Panc1 (cell line): Measurements from ENCODE around the gene PDCD1. TPM values are rescaled to one million over a fixed set of nuclear protein-coding genes. Genes with fewer than 3 reads are reported as not detected.
A peak's percentile ranks its signal among the peaks of the same experiment; 100 is the strongest.

ENCODE experiments used
- ATAC-seq: fragments of 200-7000 bp; cut with Tn5 transposase; 2 replicates; pipeline ENCODE4 v1.9.1; 2020; ENCODE audit warnings: mild to moderate bottlenecking, moderate library complexity
- BruUV-seq: library from RNA; stranded (reverse); fragments of 400-500 nt; replicated peaks from 2 replicates; lab custom pipeline; 2021; lab: Mats Ljungman, UMichigan
- CTCF ChIA-PET: fragments of 300-600 bp; sonication (Branson Sonifier 250); formaldehyde crosslinking; loops from one replicate; lab custom pipeline; 2022; ENCODE audit warnings: antibody characterized with exemption; lab: Charles Lee
- POLR2A ChIA-PET: fragments of 300-600 bp; sonication (Branson Sonifier 250); formaldehyde crosslinking; loops from one replicate; lab custom pipeline; 2022; ENCODE audit warnings: antibody characterized with exemption; lab: Charles Lee
- DNase-seq: peaks from one replicate; pipeline ENCODE4 v3.0.0-alpha.2; 2010; ENCODE audit warnings: low read depth, low spot score
- H3K27ac ChIP-seq: 2 replicates; pipeline ENCODE4 v1.5.1; 2011; ENCODE audit warnings: mild to moderate bottlenecking, low read length, inconsistent platforms
- H3K27me3 ChIP-seq: fragments of 200-500 bp; sonication (Bioruptor generic); 2 replicates; pipeline ENCODE4 v1.6.0; 2014; ENCODE audit warnings: low read length, inconsistent platforms; ENCODE audit not compliant: control insufficient read depth, insufficient read depth
- H3K36me3 ChIP-seq: fragments of 200-500 bp; sonication (Bioruptor generic); 2 replicates; pipeline ENCODE4 v1.5.1; 2014; ENCODE audit warnings: inconsistent platforms, mild to moderate bottlenecking, low read length, moderate library complexity; ENCODE audit not compliant: control insufficient read depth, insufficient read depth
- H3K4me1 ChIP-seq: 2 replicates; pipeline ENCODE4 v1.5.1; 2011; ENCODE audit warnings: inconsistent platforms, mild to moderate bottlenecking, low read length, moderate library complexity; ENCODE audit not compliant: control insufficient read depth, insufficient read depth
- H3K4me3 ChIP-seq, 2 experiments: 2 replicates each; pipeline ENCODE4 v1.5.1; 2011 to 2012; ENCODE audit warnings: low read depth in 2 of 2, low read length in 2 of 2, mild to moderate bottlenecking in 2 of 2, inconsistent platforms in 1 of 2, moderate library complexity in 1 of 2
- H3K9me3 ChIP-seq: fragments of 200-500 bp; sonication (Bioruptor generic); 2 replicates; pipeline ENCODE4 v1.5.1; 2014; ENCODE audit warnings: low read depth, mild to moderate bottlenecking, inconsistent platforms, low read length, moderate library complexity; ENCODE audit not compliant: control insufficient read depth, insufficient read depth
- CTCF ChIP-seq: fragments of 450-650 bp; IDR thresholded peaks from 2 replicates; pipeline ENCODE4 v1.5.1; 2017; ENCODE audit warnings: mild to moderate bottlenecking
- POLR2AphosphoS5 ChIP-seq: IDR thresholded peaks from 2 replicates; pipeline ENCODE4 v1.6.1; 2012; ENCODE audit warnings: mild to moderate bottlenecking, low read depth, low read length, moderate library complexity
- REST ChIP-seq, 2 experiments: IDR thresholded peaks; 2 replicates each; pipeline ENCODE4 v1.6.1; 2011 to 2012; ENCODE audit warnings: low read depth in 2 of 2, control low read depth in 1 of 2, low read length in 1 of 2, mild to moderate bottlenecking in 1 of 2, moderate library complexity in 1 of 2; ENCODE audit not compliant: insufficient read depth in 1 of 2
- SIN3A ChIP-seq: IDR thresholded peaks from 2 replicates; pipeline ENCODE4 v1.6.1; 2012; ENCODE audit warnings: low read depth, mild to moderate bottlenecking, low read length, moderate library complexity, borderline replicate concordance; ENCODE audit not compliant: insufficient read depth
- TCF7L2 ChIP-seq: IDR thresholded peaks from 2 replicates; pipeline ENCODE4 v1.6.1; 2011; ENCODE audit warnings: mild to moderate bottlenecking, low read depth, low read length, inconsistent platforms
- in situ Hi-C: cut with HindIII; loops from 2 replicates; pipeline ENCODE4 v1.10.0; 2016; ENCODE audit warnings: low sequenced_read_pairs, low pct_unique_long_range_greater_than_20kb
- intact Hi-C: fragments of 100-400 bp; cut with micrococcal nuclease; formaldehyde crosslinking; loops from one replicate; pipeline ENCODE4 v1.10.0; 2022; ENCODE audit not compliant: unreplicated experiment
- total RNA-seq: library from RNA; stranded (reverse); gene quantifications from one replicate; pipeline ENCODE4 v1.2.1, GENCODE V29; 2021; ENCODE audit not compliant: unreplicated experiment

PDCD1 gene
- total RNA-seq, 1 experiment from 2014 or later, result 0.15 TPM

- Histone ChIP-seq H3K9me3 (no peaks in the 10 kb centered on the region), H3K4me1 (no peaks in the 10 kb centered on the region), H3K27ac (no peak overlapping the region), H3K36me3 (no peaks in the 10 kb centered on the region), H3K4me3 (no peak overlapping the region), H3K27me3 (no peaks in the 10 kb centered on the region)
- POLR2A ChIA-PET, result no interaction called here
- CTCF ChIA-PET, result no interaction called here
- no peak for ATAC-seq
- in situ Hi-C loops, result no loop called here
- intact Hi-C loops, result no loop called here
- no TSS peak for BruUV-seq
- no peak for TF ChIP-seq POLR2AphosphoS5
- no peak for DNase-seq
Observed at GRCh38 chr2:241851325-241852115, 7.2 kb downstream of the PDCD1 start.

GRCh38 chr2:241850544-241851324, 8.0 kb downstream of the PDCD1 start:
- POLR2A ChIA-PET, result no interaction called here
- Histone ChIP-seq H3K9me3 (no peaks in the 10 kb centered on the region), H3K27me3 (no peaks in the 10 kb centered on the region), H3K27ac (no peak overlapping the region), H3K4me3 (no peak overlapping the region), H3K4me1 (no peaks in the 10 kb centered on the region), H3K36me3 (no peaks in the 10 kb centered on the region)
- DNase-seq (no peak), ATAC-seq (peak; percentile 50; the same call in 1 of the 2 replicates)
- no TSS peak for BruUV-seq
- TF ChIP-seq SIN3A, result no peak
- no peak for TF ChIP-seq TCF7L2
- TF ChIP-seq REST (IDR thresholded peaks at IDR 0.05; ENCODE audit: insufficient read depth in 1 of 2, low read depth in 2 of 2, low read length in 1 of 2), result no peak
- TF ChIP-seq POLR2AphosphoS5, result no peak
- TF ChIP-seq CTCF, result no peak
- intact Hi-C loops, result no loop called here
- CTCF ChIA-PET, result no interaction called here
- in situ Hi-C loops, result no loop called here
